Measurements from ENCODE around the gene SPATS2L. TPM values are rescaled to one million over a fixed set of nuclear protein-coding genes. Genes with fewer than 3 reads are reported as not detected.

Gene SPATS2L
- total RNA-seq, 1 experiment from 2014 or later, result 47.3 TPM

DNA sequence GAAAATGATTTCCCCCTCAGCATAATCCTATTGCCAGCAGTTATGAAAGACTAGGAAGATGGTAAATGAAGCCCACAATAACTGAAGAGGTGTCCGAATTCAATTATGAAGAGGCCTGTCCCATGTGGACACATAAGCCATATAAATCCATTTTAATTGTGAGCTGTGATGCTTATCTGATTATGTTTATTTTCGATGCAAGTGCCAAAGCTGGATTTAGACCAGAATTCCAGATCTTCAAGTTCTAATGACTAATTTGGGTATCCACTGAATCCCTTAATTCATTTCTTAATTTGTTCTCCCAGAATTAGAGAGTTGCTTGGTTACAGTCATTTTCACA is 24.5 kb downstream of the SPATS2L start:
- Histone ChIP-seq H3K23me2 (ENCODE audit: insufficient read length, low read depth, low read length, poor library complexity, severe bottlenecking) (no peaks in the 10 kb centered on the region), H2BK120ac (ENCODE audit: low read depth, low read length, poor library complexity, severe bottlenecking) (no peak overlapping the region), H2AFZ (ENCODE audit: low read length) (no peak overlapping the region), H4K20me1 (ENCODE audit: control insufficient read depth, insufficient read depth, insufficient read length) (no peaks in the 10 kb centered on the region), H3K27ac (ENCODE audit: insufficient read length, low read depth, low read length) (no peak overlapping the region), H3K27me3 (ENCODE audit: insufficient read depth, low read length) (no peaks in the 10 kb centered on the region), H3K9ac (ENCODE audit: extremely low read depth, insufficient read length, low read length) (no peak overlapping the region), H4K91ac (ENCODE audit: insufficient read length, low read depth, low read length) (no peak overlapping the region), H3K9me3 (ENCODE audit: control insufficient read depth, low read depth, low read length) (no peaks in the 10 kb centered on the region), H3K56ac (ENCODE audit: insufficient read length, low read depth, low read length) (no peak overlapping the region), H3K14ac (ENCODE audit: insufficient read depth, low read length) (no peak overlapping the region), H3K4me2 (ENCODE audit: insufficient read depth, insufficient read length, low read length) (no peak overlapping the region), H2AK5ac (ENCODE audit: insufficient read length, low read length) (no peak overlapping the region), H4K8ac (replicated peaks; ENCODE audit: insufficient read length, low read depth, low read length) (no peak overlapping the region), H3K79me1 (ENCODE audit: insufficient read depth, low read depth, low read length, poor library complexity, severe bottlenecking) (no peaks in the 10 kb centered on the region), H2BK15ac (ENCODE audit: low read depth, low read length) (no peak overlapping the region), H2BK12ac (ENCODE audit: insufficient read length, low read depth, low read length) (no peak overlapping the region), H2BK20ac (ENCODE audit: low read depth, low read length, poor library complexity, severe bottlenecking) (no peak overlapping the region), H3K23ac (ENCODE audit: insufficient read length, low read depth, low read length) (no peak overlapping the region), H3K4me1 (ENCODE audit: insufficient read depth, low read length) (peaks cover 4% of the 10 kb centered on the region; the same call in 1 of the 2 replicates), H3T11ph (ENCODE audit: low read length) (no peak overlapping the region), H3K18ac (ENCODE audit: insufficient read length, low read depth, low read length) (no peak overlapping the region), H4K5ac (ENCODE audit: insufficient read length, low read depth, low read length) (no peak overlapping the region), H3K79me2 (ENCODE audit: insufficient read depth, low read length) (peaks cover 47% of the 10 kb centered on the region), H2BK5ac (ENCODE audit: insufficient read length, low read length) (no peak overlapping the region), H3K4ac (ENCODE audit: low read depth, low read length) (no peak overlapping the region)
- TF ChIP-seq, protein P1, sequence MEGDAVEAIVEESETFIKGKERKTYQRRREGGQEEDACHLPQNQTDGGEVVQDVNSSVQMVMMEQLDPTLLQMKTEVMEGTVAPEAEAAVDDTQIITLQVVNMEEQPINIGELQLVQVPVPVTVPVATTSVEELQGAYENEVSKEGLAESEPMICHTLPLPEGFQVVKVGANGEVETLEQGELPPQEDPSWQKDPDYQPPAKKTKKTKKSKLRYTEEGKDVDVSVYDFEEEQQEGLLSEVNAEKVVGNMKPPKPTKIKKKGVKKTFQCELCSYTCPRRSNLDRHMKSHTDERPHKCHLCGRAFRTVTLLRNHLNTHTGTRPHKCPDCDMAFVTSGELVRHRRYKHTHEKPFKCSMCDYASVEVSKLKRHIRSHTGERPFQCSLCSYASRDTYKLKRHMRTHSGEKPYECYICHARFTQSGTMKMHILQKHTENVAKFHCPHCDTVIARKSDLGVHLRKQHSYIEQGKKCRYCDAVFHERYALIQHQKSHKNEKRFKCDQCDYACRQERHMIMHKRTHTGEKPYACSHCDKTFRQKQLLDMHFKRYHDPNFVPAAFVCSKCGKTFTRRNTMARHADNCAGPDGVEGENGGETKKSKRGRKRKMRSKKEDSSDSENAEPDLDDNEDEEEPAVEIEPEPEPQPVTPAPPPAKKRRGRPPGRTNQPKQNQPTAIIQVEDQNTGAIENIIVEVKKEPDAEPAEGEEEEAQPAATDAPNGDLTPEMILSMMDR (conservative IDR thresholded peaks at IDR 0.05), result no peak
- Mint-ChIP-seq H3K27ac (no peak overlapping the region), H3K4me3 (no peak overlapping the region), H3K4me1 (peaks cover 0 to 12% of the 10 kb centered on the region in 2 experiments; a peak in 2 of 4 replicates), H3K27me3 (ENCODE audit: low read depth) (no peaks in the 10 kb centered on the region), H3K36me3 (ENCODE audit: insufficient read depth in 1 of 3, low read depth in 3 of 3) (peaks cover 5 to 26% (median 22%) of the 10 kb centered on the region in 3 experiments; a peak in 6 of 7 replicates), H3K9me3 (peaks cover 8% of the 10 kb centered on the region in 2 experiments; a peak in 3 of 5 replicates)
- no peak for DNase-seq
- WGBS (ENCODE audit: extremely low coverage, insufficient read length, low lambda C conversion rate), result no CpG with 5 or more reads among the region's 2 CpGs
